ENCODE results near the gene TMX4. TPM values are rescaled to one million over a fixed set of nuclear protein-coding genes. Genes with fewer than 3 reads are reported as not detected.

Gene TMX4
- total RNA-seq, 1 donor from 2014 or later = 42.4 TPM

- no peak for DNase-seq (ENCODE audit: low spot score in 2 of 2)
- FAIRE-seq = no peak
Measured at GRCh38 chr20:8020314-8021079, 936 bp upstream of the TMX4 start.

GRCh38 chr20:8019998-8020247 is 362 bp upstream of the TMX4 start:
- DNase-seq (ENCODE audit: low spot score in 2 of 2) (no peak), FAIRE-seq (no peak)

GRCh38 chr20:8018958-8019245 is 659 bp downstream of the TMX4 start:
- FAIRE-seq = no peak

GRCh38 chr20:8012724-8013123 is 6.8 kb downstream of the TMX4 start:
- FAIRE-seq (no peak), DNase-seq (ENCODE audit: low spot score in 2 of 2) (no peak)

More at GRCh38 chr20:8018958-8019245, 659 bp downstream of the TMX4 start:
- DNase-seq (ENCODE audit: low spot score in 2 of 2) = peak; percentile 70 to 79

GRCh38 chr20:8008733-8009132 is 10.8 kb downstream of the TMX4 start:
- DNase-seq (ENCODE audit: low spot score in 2 of 2) (no peak), FAIRE-seq (no peak)

GRCh38 chr20:8007490-8007889 is 12.1 kb downstream of the TMX4 start:
- no peak for FAIRE-seq
- no peak for DNase-seq (ENCODE audit: low spot score in 2 of 2)

- no peak for FAIRE-seq
- DNase-seq (ENCODE audit: low spot score in 2 of 2) = no peak
Measured at GRCh38 chr20:8005575-8006366, 13.8 kb downstream of the TMX4 start.

GRCh38 chr20:8005033-8005432 is 14.5 kb downstream of the TMX4 start:
- no peak for FAIRE-seq
- no peak for DNase-seq (ENCODE audit: low spot score in 2 of 2)

GRCh38 chr20:8002056-8002455 is 17.5 kb downstream of the TMX4 start:
- FAIRE-seq = no peak
- DNase-seq (ENCODE audit: low spot score in 2 of 2) = no peak

GRCh38 chr20:8000796-8001195 is 18.8 kb downstream of the TMX4 start:
- DNase-seq (ENCODE audit: low spot score in 2 of 2) = no peak
- no peak for FAIRE-seq

GRCh38 chr20:7996898-7997297 is 22.7 kb downstream of the TMX4 start:
- no peak for DNase-seq (ENCODE audit: low spot score in 2 of 2)
- FAIRE-seq = no peak

- DNase-seq (ENCODE audit: low spot score in 2 of 2) = no peak
- FAIRE-seq = no peak
Measured at GRCh38 chr20:7994809-7995208, 24.8 kb downstream of the TMX4 start.

- DNase-seq (ENCODE audit: low spot score in 2 of 2) (no peak), FAIRE-seq (peak; percentile 84)
Measured at GRCh38 chr20:7993703-7994102, 25.9 kb downstream of the TMX4 start.

- DNase-seq (ENCODE audit: low spot score in 2 of 2) = no peak
- FAIRE-seq = no peak
Measured at GRCh38 chr20:7993238-7993637, 26.3 kb downstream of the TMX4 start.

GRCh38 chr20:7990385-7990784 is 29.2 kb downstream of the TMX4 start:
- FAIRE-seq (no peak), DNase-seq (ENCODE audit: low spot score in 2 of 2) (no peak)

- FAIRE-seq = peak; percentile 69
- DNase-seq (ENCODE audit: low spot score in 2 of 2) = no peak
Measured at GRCh38 chr20:7989379-7989778, 30.2 kb downstream of the TMX4 start.

- FAIRE-seq (no peak), DNase-seq (ENCODE audit: low spot score in 2 of 2) (no peak)
Measured at GRCh38 chr20:7985916-7986315, 33.6 kb downstream of the TMX4 start.

GRCh38 chr20:7984192-7984591 is 35.4 kb downstream of the TMX4 start:
- FAIRE-seq = no peak
- DNase-seq (ENCODE audit: low spot score in 2 of 2) = no peak

GRCh38 chr20:7981374-7981773 is 38.2 kb downstream of the TMX4 start:
- DNase-seq (ENCODE audit: low spot score in 2 of 2) (no peak), FAIRE-seq (no peak)

GRCh38 chr20:7980332-7981046 is 39.1 kb downstream of the TMX4 start:
- FAIRE-seq = no peak

GRCh38 chr20:7977709-7978108 is 41.9 kb downstream of the TMX4 start:
- DNase-seq (ENCODE audit: low spot score in 2 of 2) (no peak), FAIRE-seq (no peak)

More at GRCh38 chr20:7980332-7981046, 39.1 kb downstream of the TMX4 start:
- DNase-seq (ENCODE audit: low spot score in 2 of 2) = peak; percentile 8 to 15

Measured in frontal cortex (tissue), 4 donors.